CD4-positive, alpha-beta T cell (primary cell): Measurements from ENCODE around the gene FRYL. TPM values are rescaled to one million over a fixed set of nuclear protein-coding genes. Genes with fewer than 3 reads are reported as not detected.
A peak's percentile ranks its signal among the peaks of the same experiment; 100 is the strongest.

Experiments
- ATAC-seq: fragments of 200-7000 bp; cut with Tn5 transposase; one replicate; pipeline ENCODE4 v1.10.0; 2022; ENCODE audit warnings: mild to moderate bottlenecking; ENCODE audit not compliant: poor library complexity
- CTCF ChIA-PET: fragments of 350-600 bp; sonication (Branson Sonifier 250); formaldehyde crosslinking; loops from one replicate; lab custom pipeline; 2021; ENCODE audit warnings: antibody characterized with exemption, inconsistent platforms; lab: Charles Lee
- POLR2A ChIA-PET: fragments of 350-600 bp; sonication (Branson Sonifier 250); formaldehyde crosslinking; loops from one replicate; lab custom pipeline; 2021; ENCODE audit warnings: antibody characterized with exemption, inconsistent platforms; lab: Charles Lee
- DNase-seq, 14 experiments: peaks; one replicate each; pipeline ENCODE4 v3.0.0-alpha.2; 2013 to 2020; ENCODE audit warnings: mixed read lengths in 2 of 14
- H3K27ac ChIP-seq, 2 donors: one replicate each; pipeline versions ENCODE4 v1.5.1 to v1.7.0; 2013; ENCODE audit warnings: low read length in 2 of 2, low read depth in 1 of 2, mild to moderate bottlenecking in 1 of 2
- H3K27me3 ChIP-seq, 2 experiments: 1 replicate in 1 of 2; 2 replicates in 1 of 2; pipeline versions ENCODE4 v1.6.1 to v1.7.0; 2013; ENCODE audit warnings: low read length in 2 of 2, control low read depth in 1 of 2, mild to moderate bottlenecking in 1 of 2, moderate library complexity in 1 of 2; ENCODE audit not compliant: insufficient read depth in 2 of 2, control insufficient read depth in 1 of 2
- H3K36me3 ChIP-seq: one replicate; pipeline ENCODE4 v1.6.1; 2013; ENCODE audit warnings: low read length, control low read depth; ENCODE audit not compliant: insufficient read depth
- H3K4me1 ChIP-seq: one replicate; pipeline ENCODE4 v1.6.1; 2013; ENCODE audit warnings: low read length, control low read depth; ENCODE audit not compliant: insufficient read depth
- H3K4me3 ChIP-seq: one replicate; pipeline ENCODE4 v1.5.1; 2013; ENCODE audit warnings: mild to moderate bottlenecking, low read length, moderate library complexity
- H3K9me3 ChIP-seq, 2 experiments: 1 replicate in 1 of 2; 2 replicates in 1 of 2; pipeline versions ENCODE4 v1.6.1 to v1.7.0; 2013; ENCODE audit warnings: low read length in 2 of 2, mild to moderate bottlenecking in 2 of 2, control low read depth in 1 of 2, moderate library complexity in 1 of 2; ENCODE audit not compliant: control insufficient read depth in 1 of 2, insufficient read depth in 1 of 2
- H3K27ac Mint-ChIP-seq: one replicate; pipeline ENCODE4 v1.8.0; 2020; ENCODE audit warnings: mixed read lengths
- H3K27me3 Mint-ChIP-seq: one replicate; pipeline ENCODE4 v1.8.0; 2021; ENCODE audit warnings: mixed read lengths
- H3K36me3 Mint-ChIP-seq: one replicate; pipeline ENCODE4 v1.8.0; 2021; ENCODE audit warnings: low read depth, mixed read lengths
- H3K4me1 Mint-ChIP-seq: one replicate; pipeline ENCODE4 v1.8.0; 2021; ENCODE audit warnings: low read depth, mixed read lengths
- H3K4me3 Mint-ChIP-seq: one replicate; pipeline ENCODE4 v1.8.0; 2020; ENCODE audit warnings: mild to moderate bottlenecking, mixed read lengths
- H3K9me3 Mint-ChIP-seq: one replicate; pipeline ENCODE4 v1.8.0; 2020; ENCODE audit warnings: mixed read lengths
- intact Hi-C, 2 experiments: fragments of 100-400 bp; cut with DNase I in 1 of 2; cut with micrococcal nuclease in 1 of 2; formaldehyde crosslinking; loops; one replicate each; pipeline versions ENCODE4 v1.15.1 to v1.9.0; 2023 to 2025; cut with DNase I, micrococcal nuclease
- total RNA-seq, 174 experiments: library from RNA in 2 of 174; stranded (reverse) in 2 of 174; gene quantifications; one replicate each; pipeline ENCODE4 v1.2.3 and lab custom pipeline; 2021 to 2026
- TF ChIP-seq, protein P1 (sequence below): fragments of 200-600 bp; IDR thresholded peaks from one replicate; pipeline ENCODE4 v1.8.0; 2022; ENCODE audit warnings: antibody characterized with exemption, mild to moderate bottlenecking

FRYL gene
- total RNA-seq, 2 experiments from 2014 or later, result 86.1 to 87.7 TPM

DNA sequence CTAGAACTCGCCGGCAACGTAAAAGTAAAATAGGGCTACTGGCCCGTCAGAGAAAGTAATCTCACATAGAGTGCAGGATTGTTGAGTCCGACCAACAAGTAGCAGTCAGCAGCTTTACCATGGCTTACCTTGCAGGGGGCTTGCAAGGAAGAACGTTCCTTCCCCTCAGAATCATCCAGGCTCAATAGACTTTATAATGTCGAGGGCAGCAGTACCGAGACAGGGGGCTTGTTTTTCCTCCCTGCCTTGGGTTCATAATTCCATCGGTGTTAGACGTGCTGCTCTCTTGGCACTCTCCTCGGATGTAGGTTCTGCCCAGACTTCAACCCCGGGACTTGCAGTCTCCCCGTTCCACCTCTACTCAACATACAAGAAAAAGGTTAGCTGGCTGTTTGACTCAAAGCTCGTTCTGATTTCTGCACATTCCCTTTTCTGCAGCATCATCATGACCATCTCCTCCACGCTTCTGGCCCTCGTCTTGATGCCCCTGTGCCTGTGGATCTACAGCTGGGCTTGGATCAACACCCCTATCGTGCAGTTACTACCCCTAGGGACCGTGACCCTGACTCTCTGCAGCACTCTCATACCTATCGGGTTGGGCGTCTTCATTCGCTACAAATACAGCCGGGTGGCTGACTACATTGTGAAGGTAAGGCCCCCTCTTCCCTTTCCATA lies 295.4 kb downstream of the FRYL start:
- Histone ChIP-seq H3K4me3 (peak overlapping the region; percentile 16), H3K4me1 (peaks cover 19% of the 10 kb centered on the region), H3K9me3 (peaks cover 0 to 5% of the 10 kb centered on the region in 2 experiments), H3K36me3 (no peaks in the 10 kb centered on the region), H3K27ac (no peak overlapping the region), H3K27me3 (peaks cover 49 to 78% of the 10 kb centered on the region in 2 experiments)
- Mint-ChIP-seq H3K27me3 (peaks cover 84% of the 10 kb centered on the region), H3K9me3 (no peaks in the 10 kb centered on the region), H3K4me3 (peak overlapping the region; percentile 62), H3K27ac (no peak overlapping the region), H3K36me3 (no peaks in the 10 kb centered on the region), H3K4me1 (peaks cover 12% of the 10 kb centered on the region)
- ChIA-PET CTCF (no interaction called here), POLR2A (interaction anchor here (1.5 kb wide), 1 partner anchor 10 kb away, joined by 5 read pairs; no protein-coding TSS in a partner anchor)
- TF ChIP-seq, protein P1, sequence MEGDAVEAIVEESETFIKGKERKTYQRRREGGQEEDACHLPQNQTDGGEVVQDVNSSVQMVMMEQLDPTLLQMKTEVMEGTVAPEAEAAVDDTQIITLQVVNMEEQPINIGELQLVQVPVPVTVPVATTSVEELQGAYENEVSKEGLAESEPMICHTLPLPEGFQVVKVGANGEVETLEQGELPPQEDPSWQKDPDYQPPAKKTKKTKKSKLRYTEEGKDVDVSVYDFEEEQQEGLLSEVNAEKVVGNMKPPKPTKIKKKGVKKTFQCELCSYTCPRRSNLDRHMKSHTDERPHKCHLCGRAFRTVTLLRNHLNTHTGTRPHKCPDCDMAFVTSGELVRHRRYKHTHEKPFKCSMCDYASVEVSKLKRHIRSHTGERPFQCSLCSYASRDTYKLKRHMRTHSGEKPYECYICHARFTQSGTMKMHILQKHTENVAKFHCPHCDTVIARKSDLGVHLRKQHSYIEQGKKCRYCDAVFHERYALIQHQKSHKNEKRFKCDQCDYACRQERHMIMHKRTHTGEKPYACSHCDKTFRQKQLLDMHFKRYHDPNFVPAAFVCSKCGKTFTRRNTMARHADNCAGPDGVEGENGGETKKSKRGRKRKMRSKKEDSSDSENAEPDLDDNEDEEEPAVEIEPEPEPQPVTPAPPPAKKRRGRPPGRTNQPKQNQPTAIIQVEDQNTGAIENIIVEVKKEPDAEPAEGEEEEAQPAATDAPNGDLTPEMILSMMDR, result no peak
- ATAC-seq (no peak), DNase-seq (no peak)
- intact Hi-C loops, result no loop called here

DNA sequence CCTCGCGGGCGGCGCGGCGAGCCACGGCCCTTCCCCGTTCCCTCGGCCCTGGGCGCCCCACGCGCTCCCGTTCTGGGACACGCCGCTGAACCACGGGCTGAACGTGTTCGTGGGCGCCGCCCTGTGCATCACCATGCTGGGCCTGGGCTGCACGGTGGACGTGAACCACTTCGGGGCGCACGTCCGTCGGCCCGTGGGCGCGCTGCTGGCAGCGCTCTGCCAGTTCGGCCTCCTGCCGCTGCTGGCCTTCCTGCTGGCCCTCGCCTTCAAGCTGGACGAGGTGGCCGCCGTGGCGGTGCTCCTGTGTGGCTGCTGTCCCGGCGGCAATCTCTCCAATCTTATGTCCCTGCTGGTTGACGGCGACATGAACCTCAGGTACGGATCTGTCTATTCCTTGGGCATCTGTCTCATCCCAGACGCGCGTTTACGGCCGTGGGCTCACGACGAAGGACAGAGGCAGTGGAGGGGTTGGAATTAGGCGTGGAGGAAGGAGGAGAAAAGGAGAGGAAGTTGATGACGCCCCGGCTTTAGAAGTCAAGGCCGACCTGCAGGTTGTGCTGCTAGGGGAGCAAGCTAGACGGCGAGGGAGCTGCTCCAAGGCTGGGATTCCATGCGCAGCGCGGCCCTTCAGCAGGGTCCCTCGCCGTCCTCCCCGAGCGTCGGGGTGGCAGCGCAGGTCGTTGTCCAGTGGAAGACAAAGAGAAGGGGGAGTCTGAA lies 296.1 kb downstream of the FRYL start:
- TF ChIP-seq, protein P1, result no peak
- no peaks in the 10 kb centered on the region for H3K9me3 Mint-ChIP-seq
- H3K4me3 ChIP-seq, result peak overlapping the region; percentile 16
- H3K4me3 Mint-ChIP-seq, result peak overlapping the region; percentile 62
- DNase-seq (peak in 3 of 14 experiments; percentile 5 to 43 (median 35)), ATAC-seq (peak; percentile 64)
- peaks cover 18% of the 10 kb centered on the region for H3K4me1 ChIP-seq
- H3K27ac Mint-ChIP-seq, result no peak overlapping the region
- H3K27ac ChIP-seq, result no peak overlapping the region
- H3K36me3 Mint-ChIP-seq, result no peaks in the 10 kb centered on the region
- peaks cover 78% of the 10 kb centered on the region for H3K27me3 Mint-ChIP-seq
- H3K27me3 ChIP-seq, result peaks cover 45 to 71% of the 10 kb centered on the region in 2 experiments
- ChIA-PET CTCF (no interaction called here), POLR2A (interaction anchor here (1.5 kb wide), 1 partner anchor 11 kb away, joined by 5 read pairs; no protein-coding TSS in a partner anchor)
- H3K9me3 ChIP-seq, result peaks cover 0 to 5% of the 10 kb centered on the region in 2 experiments
- no peaks in the 10 kb centered on the region for H3K36me3 ChIP-seq
- H3K4me1 Mint-ChIP-seq, result peaks cover 12% of the 10 kb centered on the region
- intact Hi-C loops, result no loop called here

DNA sequence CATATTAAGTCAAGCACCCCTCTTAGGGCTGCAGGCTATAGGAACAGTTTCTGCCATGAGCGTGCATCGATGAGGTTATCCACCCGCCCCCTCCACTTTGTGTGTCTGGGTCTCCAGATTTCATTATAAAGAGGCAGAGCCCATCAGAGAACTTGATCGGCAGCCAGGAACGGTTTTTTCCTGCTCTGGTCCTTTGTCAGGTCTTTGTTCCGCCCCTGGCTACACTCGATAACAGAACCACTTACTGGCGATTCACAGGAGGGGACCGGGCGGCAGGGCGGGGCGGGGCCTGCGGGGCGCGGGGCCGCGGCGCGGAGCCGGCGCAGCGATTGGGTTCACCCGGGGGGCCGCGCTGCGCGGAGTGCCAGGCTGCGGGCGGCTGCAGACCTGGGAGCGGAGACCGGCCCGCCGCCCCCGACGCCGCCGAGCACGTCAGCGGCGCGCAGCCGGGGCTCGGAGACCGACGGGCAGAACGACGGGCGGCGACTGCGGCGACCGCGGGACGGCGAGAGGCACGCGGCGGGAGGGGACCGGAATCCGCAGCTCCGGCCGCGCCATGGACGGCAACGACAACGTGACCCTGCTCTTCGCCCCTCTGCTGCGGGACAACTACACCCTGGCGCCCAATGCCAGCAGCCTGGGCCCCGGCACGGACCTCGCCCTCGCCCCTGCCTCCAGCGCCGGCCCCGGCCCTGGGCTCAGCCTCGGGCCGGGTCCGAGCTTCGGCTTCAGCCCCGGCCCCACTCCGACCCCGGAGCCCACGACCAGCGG lies 296.9 kb downstream of the FRYL start, which contains the start of gene SLC10A4:
Gene SLC10A4, plus strand, starts transcription at position 338 of the 771 bp plus-strand sequence. Its CDS starts 219 bp downstream, at position 557.
- Histone ChIP-seq H3K27me3 (peaks cover 40 to 64% of the 10 kb centered on the region in 2 experiments), H3K36me3 (no peaks in the 10 kb centered on the region), H3K9me3 (peaks cover 0 to 5% of the 10 kb centered on the region in 2 experiments), H3K27ac (no peak within 1 kb of the TSS), H3K4me1 (peaks cover 18% of the 10 kb centered on the region), H3K4me3 (peak within 1 kb of the TSS; percentile 16)
- Mint-ChIP-seq H3K27me3 (peaks cover 76% of the 10 kb centered on the region), H3K27ac (no peak within 1 kb of the TSS), H3K4me1 (peaks cover 12% of the 10 kb centered on the region), H3K4me3 (peak within 1 kb of the TSS; percentile 74), H3K9me3 (no peaks in the 10 kb centered on the region), H3K36me3 (no peaks in the 10 kb centered on the region)
- intact Hi-C loops, result no loop called here
- DNase-seq (peak in 3 of 14 experiments; percentile 6 to 25 (median 23)), ATAC-seq (peak; percentile 38)
- TF ChIP-seq, protein P1, result no peak
- CTCF ChIA-PET, result no interaction called here
- POLR2A ChIA-PET, result interaction anchor here (0.5 to 0.6 kb wide), 2 partner anchors 11 to 141 kb away, joined by 3 to 6 read pairs; no protein-coding TSS in a partner anchor
